ENCODE results near the gene SLC35E1. TPM values are rescaled to one million over a fixed set of nuclear protein-coding genes. Genes with fewer than 3 reads are reported as not detected.

The SLC35E1 gene
- total and polyA plus RNA-seq, 2 of the 4 experiments (the other 2 are of a cell fraction): 22.6 to 38.0 TPM

GRCh38 chr19:16527334-16527935 lies 44.8 kb downstream of the SLC35E1 start:
- ChIA-PET POLR2A (ENCODE audit: unreplicated experiment) (interaction anchor here (0.6 kb wide), 1 partner anchor 31 kb away, joined by 3 read pairs; the partner anchor contains the start of genes C19orf44 and CALR3), CTCF (no interaction called here)
- Histone ChIP-seq H3K36me3 (ENCODE audit: control insufficient read depth, insufficient read depth, low read length) (peaks cover 87% of the 10 kb centered on the region), H3K27ac (ENCODE audit: insufficient read depth, low read length) (no peak overlapping the region), H3K9ac (ENCODE audit: low read depth, low read length) (no peak overlapping the region), H3K14ac (replicated peaks; ENCODE audit: low read depth, low read length) (no peak overlapping the region), H3K4me3 (ENCODE audit: insufficient read depth, low read depth, low read length) (no peak overlapping the region), H2AK9ac (replicated peaks; ENCODE audit: low read depth, low read length, poor library complexity) (no peak overlapping the region), H3K23ac (ENCODE audit: low read depth, low read length) (no peak overlapping the region), H2AK5ac (ENCODE audit: low read depth, low read length) (no peak overlapping the region), H4K91ac (ENCODE audit: insufficient read depth, low read depth, low read length) (no peak overlapping the region), H3K18ac (ENCODE audit: low read depth, low read length) (no peak overlapping the region), H3K9me1 (ENCODE audit: insufficient read depth, low read length) (no peaks in the 10 kb centered on the region), H2AFZ (replicated peaks; ENCODE audit: low read length, poor library complexity) (no peak overlapping the region), H2BK15ac (ENCODE audit: low read depth, low read length) (no peak overlapping the region), H2BK5ac (ENCODE audit: low read depth, low read length, poor library complexity, severe bottlenecking) (no peak overlapping the region), H3K56ac (ENCODE audit: extremely low read depth, insufficient read depth, low read length) (no peak overlapping the region), H3K9me3 (ENCODE audit: control insufficient read depth, insufficient read depth, low read length) (no peaks in the 10 kb centered on the region), H2BK20ac (ENCODE audit: low read depth, low read length) (no peak overlapping the region), H4K5ac (ENCODE audit: low read depth, low read length) (no peak overlapping the region), H3K4me1 (ENCODE audit: control insufficient read depth, insufficient read depth, low read length) (no peaks in the 10 kb centered on the region), H2BK120ac (ENCODE audit: low read depth, low read length) (no peak overlapping the region), H4K8ac (ENCODE audit: low read depth in 2 of 2, low read length in 2 of 2) (no peak overlapping the region), H3K4me2 (ENCODE audit: low read depth, low read length) (no peak overlapping the region), H3K79me1 (ENCODE audit: low read depth in 1 of 2, low read length in 2 of 2) (peaks cover 17 to 19% of the 10 kb centered on the region in 2 experiments), H3K4ac (ENCODE audit: low read depth, low read length) (no peak overlapping the region), H3K27me3 (ENCODE audit: control insufficient read depth, insufficient read depth, low read length) (no peaks in the 10 kb centered on the region), H4K20me1 (ENCODE audit: insufficient read depth, low read length) (peaks cover 18% of the 10 kb centered on the region; the same call in 1 of the 2 replicates)
- in situ Hi-C loops (cut with MboI; ENCODE audit: low sequenced_read_pairs) (no loop called here), dilution Hi-C loops (cut with HindIII; ENCODE audit: low sequenced_read_pairs, unreplicated experiment) (no loop called here), intact Hi-C loops (cut with micrococcal nuclease) (no loop called here)
- 82% methylated on average over 12 of the region's 14 CpGs; no CpG with 5 or more reads in 1 of the 2 experiments for WGBS, 2 experiments (ENCODE audit: extremely low coverage in 2 of 2, insufficient read length in 1 of 2)
- ATAC-seq (ENCODE audit: low read depth) (no peak), DNase-seq (no peak)
- no TSS peak for BruUV-seq (replicated peaks)
- TF ChIP-seq CEBPB (IDR thresholded peaks at IDR 0.05; ENCODE audit: low read depth, low read length) (no peak), RAD21 (IDR thresholded peaks at IDR 0.05; ENCODE audit: low read length) (no peak), RFX5 (IDR thresholded peaks at IDR 0.05; ENCODE audit: low read depth, low read length) (no peak), ELK1 (IDR thresholded peaks at IDR 0.05; ENCODE audit: borderline replicate concordance, low read depth, low read length) (no peak), NFE2L2 (IDR thresholded peaks at IDR 0.05; ENCODE audit: low read depth, low read length) (no peak), POLR2A (IDR thresholded peaks at IDR 0.05; ENCODE audit: low read depth, low read length) (no peak), RCOR1 (IDR thresholded peaks at IDR 0.05; ENCODE audit: insufficient replicate concordance, low read length) (no peak), USF2 (IDR thresholded peaks at IDR 0.05; ENCODE audit: low read depth, low read length) (no peak), BHLHE40 (IDR thresholded peaks at IDR 0.05; ENCODE audit: low read depth, low read length) (no peak), FOS (IDR thresholded peaks at IDR 0.05; ENCODE audit: low read depth, low read length) (no peak), SMC3 (IDR thresholded peaks at IDR 0.05; ENCODE audit: low read depth, low read length) (no peak), MXI1 (IDR thresholded peaks at IDR 0.05; ENCODE audit: borderline replicate concordance, low read depth, low read length) (no peak), CHD1 (IDR thresholded peaks at IDR 0.05; ENCODE audit: low read depth, low read length) (no peak), MAFK (IDR thresholded peaks at IDR 0.05; ENCODE audit: low read depth, low read length) (no peak)
- TF ChIP-seq, protein P1, sequence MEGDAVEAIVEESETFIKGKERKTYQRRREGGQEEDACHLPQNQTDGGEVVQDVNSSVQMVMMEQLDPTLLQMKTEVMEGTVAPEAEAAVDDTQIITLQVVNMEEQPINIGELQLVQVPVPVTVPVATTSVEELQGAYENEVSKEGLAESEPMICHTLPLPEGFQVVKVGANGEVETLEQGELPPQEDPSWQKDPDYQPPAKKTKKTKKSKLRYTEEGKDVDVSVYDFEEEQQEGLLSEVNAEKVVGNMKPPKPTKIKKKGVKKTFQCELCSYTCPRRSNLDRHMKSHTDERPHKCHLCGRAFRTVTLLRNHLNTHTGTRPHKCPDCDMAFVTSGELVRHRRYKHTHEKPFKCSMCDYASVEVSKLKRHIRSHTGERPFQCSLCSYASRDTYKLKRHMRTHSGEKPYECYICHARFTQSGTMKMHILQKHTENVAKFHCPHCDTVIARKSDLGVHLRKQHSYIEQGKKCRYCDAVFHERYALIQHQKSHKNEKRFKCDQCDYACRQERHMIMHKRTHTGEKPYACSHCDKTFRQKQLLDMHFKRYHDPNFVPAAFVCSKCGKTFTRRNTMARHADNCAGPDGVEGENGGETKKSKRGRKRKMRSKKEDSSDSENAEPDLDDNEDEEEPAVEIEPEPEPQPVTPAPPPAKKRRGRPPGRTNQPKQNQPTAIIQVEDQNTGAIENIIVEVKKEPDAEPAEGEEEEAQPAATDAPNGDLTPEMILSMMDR (conservative IDR thresholded peaks at IDR 0.05; ENCODE audit: low read depth, low read length): no peak

Data from IMR-90 (cell line).